Measurements from ENCODE around the gene ASB4.

GRCh38 chr7:95531605-95532219 lies 46.0 kb downstream of the ASB4 start:
- no peak for TF ChIP-seq JUND (IDR thresholded peaks at IDR 0.05)
- TF ChIP-seq CTCF (IDR thresholded peaks at IDR 0.05; ENCODE audit: low read depth, low read length, missing input control) = no peak
- no peak for TF ChIP-seq TAF1 (conservative IDR thresholded peaks at IDR 0.05)
- TF ChIP-seq GABPA (IDR thresholded peaks at IDR 0.05 in 1 of 2, conservative IDR thresholded peaks at IDR 0.05 in 1 of 2) = no peak
- no peak for TF ChIP-seq YY1 (IDR thresholded peaks at IDR 0.05)
- TF ChIP-seq REST (IDR thresholded peaks at IDR 0.05) = no peak
- no peak for TF ChIP-seq ATF3 (IDR thresholded peaks at IDR 0.05)
- TF ChIP-seq ZBTB33 (IDR thresholded peaks at IDR 0.05) = no peak
- TF ChIP-seq SP1 (IDR thresholded peaks at IDR 0.05) = no peak
- TF ChIP-seq FOXA2 (IDR thresholded peaks at IDR 0.05) = no peak
- no peak for TF ChIP-seq EGR1 (IDR thresholded peaks at IDR 0.05; ENCODE audit: low read depth in 2 of 2)
